Panc1 (cell line): Measurements from ENCODE around the gene LARP4B. TPM values are rescaled to one million over a fixed set of nuclear protein-coding genes. Genes with fewer than 3 reads are reported as not detected.

Experiments
- ATAC-seq: fragments of 200-7000 bp; cut with Tn5 transposase; 2 replicates; pipeline ENCODE4 v1.9.1; 2020; ENCODE audit warnings: mild to moderate bottlenecking, moderate library complexity
- BruUV-seq: library from RNA; stranded (reverse); fragments of 400-500 nt; replicated peaks from 2 replicates; lab custom pipeline; 2021; lab: Mats Ljungman, UMichigan
- CTCF ChIA-PET: fragments of 300-600 bp; sonication (Branson Sonifier 250); formaldehyde crosslinking; loops from one replicate; lab custom pipeline; 2022; ENCODE audit warnings: antibody characterized with exemption; lab: Charles Lee
- POLR2A ChIA-PET: fragments of 300-600 bp; sonication (Branson Sonifier 250); formaldehyde crosslinking; loops from one replicate; lab custom pipeline; 2022; ENCODE audit warnings: antibody characterized with exemption; lab: Charles Lee
- DNase-seq: peaks from one replicate; pipeline ENCODE4 v3.0.0-alpha.2; 2010; ENCODE audit warnings: low read depth, low spot score
- H3K27ac ChIP-seq: 2 replicates; pipeline ENCODE4 v1.5.1; 2011; ENCODE audit warnings: mild to moderate bottlenecking, low read length, inconsistent platforms
- H3K27me3 ChIP-seq: fragments of 200-500 bp; sonication (Bioruptor generic); 2 replicates; pipeline ENCODE4 v1.6.0; 2014; ENCODE audit warnings: low read length, inconsistent platforms; ENCODE audit not compliant: control insufficient read depth, insufficient read depth
- H3K36me3 ChIP-seq: fragments of 200-500 bp; sonication (Bioruptor generic); 2 replicates; pipeline ENCODE4 v1.5.1; 2014; ENCODE audit warnings: inconsistent platforms, mild to moderate bottlenecking, low read length, moderate library complexity; ENCODE audit not compliant: control insufficient read depth, insufficient read depth
- H3K4me1 ChIP-seq: 2 replicates; pipeline ENCODE4 v1.5.1; 2011; ENCODE audit warnings: inconsistent platforms, mild to moderate bottlenecking, low read length, moderate library complexity; ENCODE audit not compliant: control insufficient read depth, insufficient read depth
- H3K4me3 ChIP-seq, 2 experiments: 2 replicates each; pipeline ENCODE4 v1.5.1; 2011 to 2012; ENCODE audit warnings: low read depth in 2 of 2, low read length in 2 of 2, mild to moderate bottlenecking in 2 of 2, inconsistent platforms in 1 of 2, moderate library complexity in 1 of 2
- H3K9me3 ChIP-seq: fragments of 200-500 bp; sonication (Bioruptor generic); 2 replicates; pipeline ENCODE4 v1.5.1; 2014; ENCODE audit warnings: low read depth, mild to moderate bottlenecking, inconsistent platforms, low read length, moderate library complexity; ENCODE audit not compliant: control insufficient read depth, insufficient read depth
- CTCF ChIP-seq: fragments of 450-650 bp; IDR thresholded peaks from 2 replicates; pipeline ENCODE4 v1.5.1; 2017; ENCODE audit warnings: mild to moderate bottlenecking
- POLR2AphosphoS5 ChIP-seq: IDR thresholded peaks from 2 replicates; pipeline ENCODE4 v1.6.1; 2012; ENCODE audit warnings: mild to moderate bottlenecking, low read depth, low read length, moderate library complexity
- REST ChIP-seq, 2 experiments: IDR thresholded peaks; 2 replicates each; pipeline ENCODE4 v1.6.1; 2011 to 2012; ENCODE audit warnings: low read depth in 2 of 2, control low read depth in 1 of 2, low read length in 1 of 2, mild to moderate bottlenecking in 1 of 2, moderate library complexity in 1 of 2; ENCODE audit not compliant: insufficient read depth in 1 of 2
- SIN3A ChIP-seq: IDR thresholded peaks from 2 replicates; pipeline ENCODE4 v1.6.1; 2012; ENCODE audit warnings: low read depth, mild to moderate bottlenecking, low read length, moderate library complexity, borderline replicate concordance; ENCODE audit not compliant: insufficient read depth
- TCF7L2 ChIP-seq: IDR thresholded peaks from 2 replicates; pipeline ENCODE4 v1.6.1; 2011; ENCODE audit warnings: mild to moderate bottlenecking, low read depth, low read length, inconsistent platforms
- in situ Hi-C: cut with HindIII; loops from 2 replicates; pipeline ENCODE4 v1.10.0; 2016; ENCODE audit warnings: low sequenced_read_pairs, low pct_unique_long_range_greater_than_20kb
- intact Hi-C: fragments of 100-400 bp; cut with micrococcal nuclease; formaldehyde crosslinking; loops from one replicate; pipeline ENCODE4 v1.10.0; 2022; ENCODE audit not compliant: unreplicated experiment
- total RNA-seq: library from RNA; stranded (reverse); gene quantifications from one replicate; pipeline ENCODE4 v1.2.1, GENCODE V29; 2021; ENCODE audit not compliant: unreplicated experiment

Gene LARP4B
- total RNA-seq, 1 experiment from 2014 or later: 87.0 TPM

- no peak overlapping the region for H3K27ac ChIP-seq
- DNase-seq: no peak
- no peaks in the 10 kb centered on the region for H3K27me3 ChIP-seq
- no peaks in the 10 kb centered on the region for H3K36me3 ChIP-seq
- TF ChIP-seq CTCF: no peak
- TF ChIP-seq REST (IDR thresholded peaks at IDR 0.05; ENCODE audit: insufficient read depth in 1 of 2, low read depth in 2 of 2, low read length in 1 of 2): no peak
- no peak for TF ChIP-seq SIN3A
- no peak for TF ChIP-seq POLR2AphosphoS5
- TF ChIP-seq TCF7L2: no peak
- no peak for ATAC-seq
- no peaks in the 10 kb centered on the region for H3K9me3 ChIP-seq
- ChIA-PET POLR2A (interaction anchor here (0.5 kb wide), 1 partner anchor 1432 kb away, joined by 8 read pairs; no protein-coding TSS in a partner anchor), CTCF (no interaction called here)
- intact Hi-C loops (no loop called here), in situ Hi-C loops (no loop called here)
- H3K4me1 ChIP-seq: no peaks in the 10 kb centered on the region
- no peak overlapping the region for H3K4me3 ChIP-seq
- no TSS peak for BruUV-seq
These were observed 156.8 kb downstream of the LARP4B start for GRCh38 chr10:774661-775244.

GRCh38 chr10:774223-774622 lies 157.3 kb downstream of the LARP4B start:
- no peak for TF ChIP-seq POLR2AphosphoS5
- no peak for TF ChIP-seq REST (IDR thresholded peaks at IDR 0.05; ENCODE audit: insufficient read depth in 1 of 2, low read depth in 2 of 2, low read length in 1 of 2)
- TF ChIP-seq SIN3A: no peak
- TF ChIP-seq TCF7L2: no peak
- no peak for TF ChIP-seq CTCF
- Histone ChIP-seq H3K36me3 (no peaks in the 10 kb centered on the region), H3K4me1 (no peaks in the 10 kb centered on the region), H3K27ac (no peak overlapping the region), H3K9me3 (no peaks in the 10 kb centered on the region), H3K4me3 (no peak overlapping the region), H3K27me3 (no peaks in the 10 kb centered on the region)
- no TSS peak for BruUV-seq
- POLR2A ChIA-PET: interaction anchor here (0.5 kb wide), 1 partner anchor 1432 kb away, joined by 8 read pairs; no protein-coding TSS in a partner anchor
- DNase-seq (no peak), ATAC-seq (no peak)
- CTCF ChIA-PET: no interaction called here
- intact Hi-C loops (no loop called here), in situ Hi-C loops (no loop called here)
